ENCODE measurements around the gene MIEF1. TPM values are rescaled to one million over a fixed set of nuclear protein-coding genes. Genes with fewer than 3 reads are reported as not detected.

MIEF1 gene
- total RNA-seq, 1 donor from 2014 or later: 29.2 TPM

DNA sequence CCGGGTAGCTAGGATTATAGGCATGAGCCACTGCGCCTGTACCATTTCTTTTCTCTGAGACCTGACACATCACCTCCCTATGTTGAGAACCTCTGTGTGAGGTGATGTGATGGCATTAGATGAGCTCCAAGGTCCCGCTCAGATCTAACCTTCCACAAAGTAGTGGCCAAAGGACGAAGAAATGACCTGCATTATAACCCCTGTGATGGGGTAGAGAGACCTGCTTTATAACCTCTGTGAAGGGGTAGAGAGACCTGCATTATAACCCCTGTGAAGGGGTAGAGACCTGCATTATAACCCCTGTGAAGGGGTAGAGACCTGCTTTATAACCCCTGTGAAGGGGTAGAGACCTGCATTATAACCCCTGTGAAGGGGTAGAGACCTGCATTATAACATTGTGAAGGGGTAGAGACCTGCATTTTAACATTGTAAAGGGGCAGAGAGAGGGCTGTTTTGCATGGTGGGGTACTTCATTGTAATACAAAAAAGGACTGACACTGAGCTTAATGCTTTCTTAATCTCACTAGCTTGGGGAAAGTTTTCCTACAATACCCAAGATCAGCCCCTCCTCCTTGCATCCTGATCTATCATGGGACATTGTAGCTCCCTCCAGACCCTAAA lies 8.5 kb downstream of the MIEF1 start:
- Mint-ChIP-seq H3K27ac (ENCODE audit: unreplicated experiment) (no peak overlapping the region), H3K4me3 (ENCODE audit: unreplicated experiment) (no peak overlapping the region), H3K4me1 (ENCODE audit: unreplicated experiment) (peaks cover 4% of the 10 kb centered on the region), H3K9me3 (ENCODE audit: unreplicated experiment) (no peaks in the 10 kb centered on the region), H3K36me3 (ENCODE audit: low read depth, unreplicated experiment) (peaks cover 61% of the 10 kb centered on the region), H3K27me3 (ENCODE audit: unreplicated experiment) (peaks cover 5% of the 10 kb centered on the region)
- TF ChIP-seq, protein P1, sequence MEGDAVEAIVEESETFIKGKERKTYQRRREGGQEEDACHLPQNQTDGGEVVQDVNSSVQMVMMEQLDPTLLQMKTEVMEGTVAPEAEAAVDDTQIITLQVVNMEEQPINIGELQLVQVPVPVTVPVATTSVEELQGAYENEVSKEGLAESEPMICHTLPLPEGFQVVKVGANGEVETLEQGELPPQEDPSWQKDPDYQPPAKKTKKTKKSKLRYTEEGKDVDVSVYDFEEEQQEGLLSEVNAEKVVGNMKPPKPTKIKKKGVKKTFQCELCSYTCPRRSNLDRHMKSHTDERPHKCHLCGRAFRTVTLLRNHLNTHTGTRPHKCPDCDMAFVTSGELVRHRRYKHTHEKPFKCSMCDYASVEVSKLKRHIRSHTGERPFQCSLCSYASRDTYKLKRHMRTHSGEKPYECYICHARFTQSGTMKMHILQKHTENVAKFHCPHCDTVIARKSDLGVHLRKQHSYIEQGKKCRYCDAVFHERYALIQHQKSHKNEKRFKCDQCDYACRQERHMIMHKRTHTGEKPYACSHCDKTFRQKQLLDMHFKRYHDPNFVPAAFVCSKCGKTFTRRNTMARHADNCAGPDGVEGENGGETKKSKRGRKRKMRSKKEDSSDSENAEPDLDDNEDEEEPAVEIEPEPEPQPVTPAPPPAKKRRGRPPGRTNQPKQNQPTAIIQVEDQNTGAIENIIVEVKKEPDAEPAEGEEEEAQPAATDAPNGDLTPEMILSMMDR (IDR thresholded peaks at IDR 0.05; ENCODE audit: unreplicated experiment): no peak
- no peak for DNase-seq (ENCODE audit: low spot score)

- peaks cover 5% of the 10 kb centered on the region for H3K27me3 Mint-ChIP-seq (ENCODE audit: unreplicated experiment)
- TF ChIP-seq, protein P1 (IDR thresholded peaks at IDR 0.05; ENCODE audit: unreplicated experiment): no peak
- no peaks in the 10 kb centered on the region for H3K9me3 Mint-ChIP-seq (ENCODE audit: unreplicated experiment)
- no peak for DNase-seq (ENCODE audit: low spot score)
- H3K27ac Mint-ChIP-seq (ENCODE audit: unreplicated experiment): no peak overlapping the region
- H3K36me3 Mint-ChIP-seq (ENCODE audit: low read depth, unreplicated experiment): peaks cover 62% of the 10 kb centered on the region
- H3K4me3 Mint-ChIP-seq (ENCODE audit: unreplicated experiment): no peak overlapping the region
- peaks cover 4% of the 10 kb centered on the region for H3K4me1 Mint-ChIP-seq (ENCODE audit: unreplicated experiment)
Observed at GRCh38 chr22:39511226-39511625, 9.1 kb downstream of the MIEF1 start.

DNA sequence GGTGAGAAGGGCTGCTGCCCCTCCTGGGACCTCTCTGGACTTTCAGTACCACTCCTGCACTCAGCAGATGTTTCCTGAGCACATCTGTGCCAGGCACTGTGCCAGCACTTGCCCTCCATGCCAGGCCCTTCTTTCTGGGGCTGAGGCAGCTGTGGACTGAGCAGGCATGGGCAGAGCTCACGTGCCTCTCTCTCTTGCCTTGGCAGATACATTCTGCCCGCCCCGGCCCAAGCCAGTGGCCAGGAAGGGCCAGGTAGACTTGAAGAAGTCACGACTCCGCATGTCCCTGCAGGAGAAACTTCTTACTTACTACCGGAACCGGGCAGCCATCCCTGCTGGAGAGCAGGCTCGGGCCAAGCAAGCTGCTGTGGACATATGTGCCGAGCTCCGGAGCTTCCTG lies 9.9 kb downstream of the MIEF1 start:
- Mint-ChIP-seq H3K4me3 (ENCODE audit: unreplicated experiment) (no peak overlapping the region), H3K9me3 (ENCODE audit: unreplicated experiment) (no peaks in the 10 kb centered on the region), H3K27ac (ENCODE audit: unreplicated experiment) (no peak overlapping the region), H3K27me3 (ENCODE audit: unreplicated experiment) (peaks cover 5% of the 10 kb centered on the region), H3K4me1 (ENCODE audit: unreplicated experiment) (peaks cover 4% of the 10 kb centered on the region), H3K36me3 (ENCODE audit: low read depth, unreplicated experiment) (peaks cover 54% of the 10 kb centered on the region)
- no peak for DNase-seq (ENCODE audit: low spot score)
- TF ChIP-seq, protein P1 (IDR thresholded peaks at IDR 0.05; ENCODE audit: unreplicated experiment): no peak

DNA sequence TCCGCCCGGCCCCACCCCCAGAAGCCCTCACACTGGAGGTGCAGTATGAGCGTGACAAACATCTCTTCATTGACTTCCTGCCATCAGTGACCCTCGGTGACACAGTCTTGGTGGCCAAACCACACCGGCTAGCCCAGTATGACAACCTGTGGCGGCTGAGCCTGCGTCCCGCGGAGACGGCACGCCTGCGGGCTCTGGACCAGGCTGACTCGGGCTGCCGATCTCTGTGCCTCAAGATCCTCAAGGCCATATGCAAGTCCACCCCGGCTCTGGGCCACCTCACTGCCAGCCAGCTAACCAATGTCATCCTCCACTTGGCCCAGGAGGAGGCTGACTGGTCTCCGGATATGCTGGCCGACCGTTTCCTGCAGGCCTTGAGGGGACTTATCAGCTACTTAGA lies 11.7 kb downstream of the MIEF1 start:
- H3K36me3 Mint-ChIP-seq (ENCODE audit: low read depth, unreplicated experiment): peaks cover 50% of the 10 kb centered on the region
- no peak overlapping the region for H3K4me3 Mint-ChIP-seq (ENCODE audit: unreplicated experiment)

DNA sequence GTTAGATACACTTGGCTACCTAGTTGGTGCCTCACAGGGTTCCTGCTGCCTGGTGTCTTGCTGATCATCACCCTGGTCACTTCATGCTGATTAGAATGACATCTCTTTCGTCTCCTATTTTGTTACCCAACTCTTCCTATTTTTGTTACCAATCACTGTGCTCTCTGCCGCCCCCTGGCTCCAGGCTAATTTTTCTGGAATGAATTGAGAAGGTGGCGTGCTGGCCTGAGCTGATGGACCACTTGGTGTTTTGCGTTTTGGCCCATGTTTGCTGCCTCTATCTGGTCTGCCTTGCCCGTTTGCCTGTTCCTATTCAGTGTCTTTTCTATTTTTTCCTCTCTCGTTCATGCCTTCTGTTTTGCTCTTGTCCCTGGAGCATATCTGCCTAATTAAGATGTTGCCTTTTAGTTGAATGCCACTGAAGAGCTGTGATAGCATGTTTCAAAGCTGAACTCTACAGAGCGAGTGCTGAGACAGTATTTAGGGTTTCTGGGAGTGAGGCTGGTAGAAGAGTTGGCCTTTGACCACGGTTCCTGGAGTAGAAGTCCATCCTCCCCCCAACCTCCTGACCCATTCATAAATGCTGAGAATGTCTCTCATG lies 12.4 kb downstream of the MIEF1 start:
- H3K4me3 Mint-ChIP-seq (ENCODE audit: unreplicated experiment): peak overlapping the region; percentile 66
- H3K36me3 Mint-ChIP-seq (ENCODE audit: low read depth, unreplicated experiment): peaks cover 46% of the 10 kb centered on the region
- DNase-seq (ENCODE audit: low spot score): peak; percentile 72
- H3K27ac Mint-ChIP-seq (ENCODE audit: unreplicated experiment): peak overlapping the region; percentile 52
- H3K27me3 Mint-ChIP-seq (ENCODE audit: unreplicated experiment): peaks cover 3% of the 10 kb centered on the region
- no peaks in the 10 kb centered on the region for H3K9me3 Mint-ChIP-seq (ENCODE audit: unreplicated experiment)
- peaks cover 20% of the 10 kb centered on the region for H3K4me1 Mint-ChIP-seq (ENCODE audit: unreplicated experiment)
- TF ChIP-seq, protein P1 (IDR thresholded peaks at IDR 0.05; ENCODE audit: unreplicated experiment): peak; percentile 77

More for the DNA sequence above, 11.7 kb downstream of the MIEF1 start:
- TF ChIP-seq, protein P1 (IDR thresholded peaks at IDR 0.05; ENCODE audit: unreplicated experiment): no peak
- Mint-ChIP-seq H3K27ac (ENCODE audit: unreplicated experiment) (no peak overlapping the region), H3K9me3 (ENCODE audit: unreplicated experiment) (no peaks in the 10 kb centered on the region), H3K27me3 (ENCODE audit: unreplicated experiment) (peaks cover 3% of the 10 kb centered on the region), H3K4me1 (ENCODE audit: unreplicated experiment) (peaks cover 14% of the 10 kb centered on the region)
- no peak for DNase-seq (ENCODE audit: low spot score)
